ENCODE measurements around the gene FPR2.

DNA sequence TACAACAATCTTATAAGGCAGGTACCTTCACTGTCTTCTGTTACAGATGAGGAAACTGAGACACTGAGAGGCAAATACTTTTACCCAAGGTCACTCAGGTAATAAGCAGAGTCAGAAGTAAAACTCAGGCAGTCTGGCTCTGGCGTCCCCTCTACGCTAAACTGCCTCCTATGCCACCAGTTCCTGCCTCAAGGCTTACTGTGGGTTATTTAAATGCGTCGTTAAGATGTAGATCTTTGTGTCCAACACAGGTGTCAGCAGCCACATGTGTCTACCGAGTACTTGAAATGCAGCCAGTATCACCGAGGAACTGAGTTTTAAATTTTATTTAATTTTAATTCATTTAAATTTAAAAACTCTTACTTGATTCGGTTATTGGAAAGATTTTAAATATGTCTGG, 39.1 kb upstream of the FPR2 start:
- TF ChIP-seq POLR2AphosphoS5 (IDR thresholded peaks at IDR 0.05) (no peak), POLR2A (IDR thresholded peaks at IDR 0.05) (no peak)
